Activated T-cell treated with anti-CD3 and anti-CD28 coated beads, Interleukin-2, amount 50 U/mL, for 1 hour (primary cell): ENCODE results near the gene DAGLB.
A peak's percentile ranks its signal among the peaks of the same experiment; 100 is the strongest.
"Not testable (repeated sequence)": the region's sequence is repeated elsewhere in the genome, so short reads cannot be mapped to it uniquely, and the experiment has no call there.

Source experiments
- DNase-seq: peaks from one replicate; pipeline ENCODE4 v3.0.0-alpha.2; 2020

Gene DAGLB

GRCh38 chr7:6460990-6461584 lies 13.3 kb upstream of the DAGLB start:
- DNase-seq = no peak

- DNase-seq = no peak
Observed at GRCh38 chr7:6460303-6460702, 12.5 kb upstream of the DAGLB start.

- DNase-seq = not testable (repeated sequence)
Observed at GRCh38 chr7:6458676-6459075, 10.9 kb upstream of the DAGLB start.

- no peak for DNase-seq
Observed at GRCh38 chr7:6453734-6454133, 6.0 kb upstream of the DAGLB start.

GRCh38 chr7:6451224-6451705 lies 3.5 kb upstream of the DAGLB start:
- no peak for DNase-seq

- DNase-seq = not testable (repeated sequence)
Observed at GRCh38 chr7:6450591-6450990, 2.8 kb upstream of the DAGLB start.

GRCh38 chr7:6449884-6450283 lies 2.1 kb upstream of the DAGLB start:
- not testable (repeated sequence) for DNase-seq

GRCh38 chr7:6448943-6449543 lies 1.3 kb upstream of the DAGLB start:
- DNase-seq = no peak

- peak; percentile 51 for DNase-seq
Observed at GRCh38 chr7:6446838-6447580, 745 bp downstream of the DAGLB start.

GRCh38 chr7:6444516-6445269 lies 3.1 kb downstream of the DAGLB start:
- DNase-seq = no peak

GRCh38 chr7:6443372-6443941 lies 4.3 kb downstream of the DAGLB start:
- no peak for DNase-seq

- DNase-seq = no peak
Observed at GRCh38 chr7:6442114-6442513, 5.6 kb downstream of the DAGLB start.

GRCh38 chr7:6440381-6440780 lies 7.4 kb downstream of the DAGLB start:
- no peak for DNase-seq

- no peak for DNase-seq
Observed at GRCh38 chr7:6438427-6438826, 9.3 kb downstream of the DAGLB start.

- no peak for DNase-seq
Observed at GRCh38 chr7:6437251-6437650, 10.5 kb downstream of the DAGLB start.

- peak; percentile 49 for DNase-seq
Observed at GRCh38 chr7:6436385-6436685, 11.4 kb downstream of the DAGLB start.

- peak; percentile 91 for DNase-seq
Observed at GRCh38 chr7:6435486-6436384, 12.0 kb downstream of the DAGLB start.

- DNase-seq = no peak
Observed at GRCh38 chr7:6433784-6434615, 13.8 kb downstream of the DAGLB start.

GRCh38 chr7:6432781-6433180 lies 15.0 kb downstream of the DAGLB start:
- DNase-seq = no peak

GRCh38 chr7:6430974-6431373 lies 16.8 kb downstream of the DAGLB start:
- DNase-seq = no peak

GRCh38 chr7:6430271-6430940 lies 17.3 kb downstream of the DAGLB start:
- DNase-seq = no peak
